HepG2 (cell line): ENCODE results near the gene RSPRY1. TPM values are rescaled to one million over a fixed set of nuclear protein-coding genes. Genes with fewer than 3 reads are reported as not detected.

Source experiments
- BCL6 ChIP-seq: IDR thresholded peaks from 2 replicates; pipeline ENCODE4 v1.6.1; 2016; ENCODE audit warnings: missing genetic modification reagents, missing compliant biosample characterization
- BHLHE40 ChIP-seq: IDR thresholded peaks from 2 replicates; pipeline ENCODE4 v1.6.1; 2011; ENCODE audit warnings: low read length, improper control_type of control experiment
- DBP ChIP-seq: sonication (generic); formaldehyde crosslinking; IDR thresholded peaks from 2 replicates; pipeline ENCODE4 v1.4.0; 2020; ENCODE audit warnings: missing genetic modification reagents; ENCODE audit errors: not compliant biosample characterization
- ELF4 ChIP-seq: sonication (generic); formaldehyde crosslinking; IDR thresholded peaks from 2 replicates; pipeline ENCODE4 v1.5.0; 2020; ENCODE audit warnings: missing genetic modification reagents, mild to moderate bottlenecking, moderate library complexity, borderline replicate concordance
- GRHL1 ChIP-seq: sonication (generic); formaldehyde crosslinking; conservative IDR thresholded peaks from 2 replicates; pipeline ENCODE4 v1.8.0; 2022; ENCODE audit warnings: missing genetic modification reagents
- HNRNPL ChIP-seq: fragments of 200-400 bp; formaldehyde crosslinking; IDR thresholded peaks from 2 replicates; pipeline ENCODE4 v1.6.1; 2017; ENCODE audit warnings: mild to moderate bottlenecking, low read depth, low read length
- HOXD1 ChIP-seq: sonication (generic); formaldehyde crosslinking; IDR thresholded peaks from 2 replicates; pipeline ENCODE4 v1.5.0; 2020; ENCODE audit warnings: missing genetic modification reagents
- NCOA1 ChIP-seq: sonication (generic); formaldehyde crosslinking; IDR thresholded peaks from 2 replicates; pipeline ENCODE4 v1.9.0; 2021; ENCODE audit warnings: missing genetic modification reagents
- PRMT3 ChIP-seq: sonication (generic); formaldehyde crosslinking; IDR thresholded peaks from 2 replicates; pipeline ENCODE4 v1.8.1; 2022; ENCODE audit warnings: low read depth, mild to moderate bottlenecking, moderate library complexity, missing genetic modification reagents, borderline replicate concordance
- RNF2 ChIP-seq: fragments of 450-650 bp; conservative IDR thresholded peaks from 2 replicates; pipeline ENCODE4 v1.6.1; 2016; ENCODE audit warnings: low read depth
- SOX6 ChIP-seq, 2 experiments: fragments of 450-650 bp in 1 of 2; sonication (generic) in 1 of 2; formaldehyde crosslinking in 1 of 2; IDR thresholded peaks; 2 replicates each; pipeline versions ENCODE4 v1.4.0 to v1.6.1; 2017 to 2020; ENCODE audit warnings: antibody characterized with exemption in 1 of 2, mild to moderate bottlenecking in 1 of 2, missing genetic modification reagents in 1 of 2
- SSRP1 ChIP-seq: IDR thresholded peaks from 2 replicates; pipeline ENCODE4 v1.6.1; 2016; ENCODE audit warnings: control low read depth
- SUZ12 ChIP-seq: fragments of 150-350 bp; IDR thresholded peaks from 2 replicates; pipeline ENCODE4 v1.6.1; 2014; ENCODE audit warnings: low read depth, low read length
- TAF15 ChIP-seq: fragments of 200-400 bp; formaldehyde crosslinking; IDR thresholded peaks from one replicate; pipeline ENCODE4 v1.6.1; 2018; ENCODE audit warnings: mild to moderate bottlenecking, low read depth, low read length; ENCODE audit not compliant: poor library complexity, severe bottlenecking
- TBX2 ChIP-seq: sonication (generic); formaldehyde crosslinking; IDR thresholded peaks from 2 replicates; pipeline ENCODE4 v1.5.0; 2020; ENCODE audit warnings: missing genetic modification reagents, mild to moderate bottlenecking, borderline replicate concordance
- TERF1 ChIP-seq: sonication (generic); formaldehyde crosslinking; IDR thresholded peaks from 2 replicates; pipeline ENCODE4 v1.8.0; 2022; ENCODE audit warnings: mild to moderate bottlenecking, missing genetic modification reagents, moderate library complexity
- ZFY ChIP-seq: sonication (generic); formaldehyde crosslinking; IDR thresholded peaks from 2 replicates; pipeline ENCODE4 v1.4.0; 2020; ENCODE audit warnings: missing genetic modification reagents
- ZNF18 ChIP-seq: sonication (generic); formaldehyde crosslinking; IDR thresholded peaks from 2 replicates; pipeline ENCODE4 v1.8.0; 2022; ENCODE audit warnings: mild to moderate bottlenecking, missing genetic modification reagents; ENCODE audit not compliant: insufficient replicate concordance
- ZNF251 ChIP-seq: sonication (generic); formaldehyde crosslinking; IDR thresholded peaks from 2 replicates; pipeline ENCODE4 v1.9.0; 2021; ENCODE audit warnings: mild to moderate bottlenecking, missing genetic modification reagents
- ZNF337 ChIP-seq: sonication (generic); formaldehyde crosslinking; IDR thresholded peaks from 2 replicates; pipeline ENCODE4 v1.5.1; 2020; ENCODE audit warnings: missing genetic modification reagents, low read depth, mild to moderate bottlenecking, borderline replicate concordance
- ZNF503 ChIP-seq: sonication (generic); formaldehyde crosslinking; IDR thresholded peaks from 2 replicates; pipeline ENCODE4 v1.4.0; 2020; ENCODE audit warnings: missing genetic modification reagents
- ZNF556 ChIP-seq: sonication (generic); formaldehyde crosslinking; IDR thresholded peaks from 2 replicates; pipeline ENCODE4 v1.4.0; 2020; ENCODE audit warnings: mild to moderate bottlenecking, missing genetic modification reagents, borderline replicate concordance
- ZNF83 ChIP-seq: sonication (generic); formaldehyde crosslinking; IDR thresholded peaks from 2 replicates; pipeline ENCODE4 v1.4.0; 2020; ENCODE audit warnings: missing genetic modification reagents, mild to moderate bottlenecking, borderline replicate concordance
- ZSCAN31 ChIP-seq: sonication (generic); formaldehyde crosslinking; IDR thresholded peaks from 2 replicates; pipeline ENCODE4 v1.5.0; 2020; ENCODE audit warnings: low read depth, mild to moderate bottlenecking, missing genetic modification reagents
- polyA plus RNA-seq, 8 experiments: library from polyadenylated mRNA; depleted of rRNA in 3 of 8; stranded (reverse) in 7 of 8; unstranded in 1 of 8; fragments of >200 nt; fragmentation: Illumina TruSeq in 4 of 8; extraction: Trizol in 4 of 8; gene quantifications; 2 replicates each; pipeline versions ENCODE4 v1.2.1 to v1.2.3, GENCODE V29; 2011 to 2016; ENCODE audit warnings: low read depth in 4 of 8, missing spikeins in 1 of 8, mixed read lengths in 1 of 8; ENCODE audit not compliant: insufficient read depth in 1 of 8
- total RNA-seq, 5 experiments: library from RNA; depleted of rRNA; stranded (reverse); fragments of >200 nt; fragmentation: Illumina TruSeq; extraction: Trizol; gene quantifications; 2 replicates each; pipeline ENCODE4 v1.2.3, GENCODE V29; 2016; ENCODE audit warnings: low read depth in 1 of 5

RSPRY1 gene
- total and polyA plus RNA-seq, 2 of the 13 experiments (the other 11 are each of a cell fraction or from before 2014, with no cell fraction given) = 53.4 to 61.0 TPM

GRCh38 chr16:57178793-57179212 lies 7.3 kb upstream of the RSPRY1 start (continued):
- TF ChIP-seq RNF2 (no peak), NCOA1 (CRISPR knock-in tag) (no peak), ZNF337 (CRISPR knock-in tag) (no peak), ZNF83 (CRISPR knock-in tag) (no peak), ZNF556 (CRISPR knock-in tag) (no peak), HNRNPL (no peak), ZNF251 (CRISPR knock-in tag) (no peak), SOX6 (IDR thresholded peaks at IDR 0.05) (no peak), SOX6 (CRISPR knock-in tag; IDR thresholded peaks at IDR 0.05) (peak; percentile 48; the same call in 1 of the 2 replicates), BCL6 (CRISPR knock-in tag) (peak; percentile 52; the same call in 1 of the 2 replicates), ZSCAN31 (CRISPR knock-in tag) (no peak), ZFY (CRISPR knock-in tag) (no peak), TERF1 (no peak), BHLHE40 (peak; percentile 65; the same call in 1 of the 2 replicates), DBP (CRISPR knock-in tag) (no peak), HOXD1 (CRISPR knock-in tag) (no peak), SSRP1 (CRISPR knock-in tag) (no peak), ELF4 (no peak), ZNF503 (CRISPR knock-in tag) (no peak), TBX2 (CRISPR knock-in tag) (0 out of 2 replicates have a peak, but pooled peaks have one; percentile 28), TAF15 (no peak), GRHL1 (CRISPR knock-in tag) (no peak), SUZ12 (no peak), ZNF18 (CRISPR knock-in tag) (no peak), PRMT3 (no peak)
